Measurements from ENCODE around the gene MAP4K1. TPM values are rescaled to one million over a fixed set of nuclear protein-coding genes. Genes with fewer than 3 reads are reported as not detected.

The MAP4K1 gene
- total RNA-seq, 2 donors from 2014 or later = 2.0 to 2.9 TPM

DNA sequence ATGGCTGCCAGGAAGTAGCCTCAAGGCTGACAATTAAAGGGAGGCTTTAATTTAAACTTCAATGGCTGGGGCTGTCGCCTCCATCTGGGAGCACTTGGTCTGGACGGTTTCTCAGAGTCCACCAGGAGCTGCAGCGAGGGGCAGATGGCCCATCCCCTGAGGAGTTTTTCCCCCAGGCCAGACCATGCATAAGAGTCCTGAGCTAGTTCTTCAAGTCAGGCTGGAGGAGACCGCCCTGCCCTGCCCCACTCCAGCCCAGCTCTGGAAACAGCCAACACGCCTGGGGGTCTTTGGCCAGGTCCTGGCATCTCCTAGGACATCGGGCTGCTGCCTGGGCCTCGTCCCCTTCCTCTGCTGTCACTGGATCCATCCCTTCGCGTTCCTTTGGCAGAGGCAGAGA, 24.4 kb upstream of the MAP4K1 start:
- Histone ChIP-seq H3K27ac (no peak overlapping the region), H3K9me3 (no peaks in the 10 kb centered on the region), H3K36me3 (replicated peaks in 1 of 2; ENCODE audit: insufficient read depth in 1 of 2, low read depth in 2 of 2) (no peaks in the 10 kb centered on the region), H3K4me1 (peaks cover 5% of the 10 kb centered on the region), H3K27me3 (no peaks in the 10 kb centered on the region), H3K4me3 (no peak overlapping the region)
- WGBS, 2 donors = 75 to 88% methylated on average over 6 to 9 of the region's 9 CpGs
- DNase-seq (no peak), ATAC-seq (no peak)
- intact Hi-C loops (cut with DNase I) = no loop called here
- no peak for TF ChIP-seq POLR2A (IDR thresholded peaks at IDR 0.05)
- TF ChIP-seq, protein P1, sequence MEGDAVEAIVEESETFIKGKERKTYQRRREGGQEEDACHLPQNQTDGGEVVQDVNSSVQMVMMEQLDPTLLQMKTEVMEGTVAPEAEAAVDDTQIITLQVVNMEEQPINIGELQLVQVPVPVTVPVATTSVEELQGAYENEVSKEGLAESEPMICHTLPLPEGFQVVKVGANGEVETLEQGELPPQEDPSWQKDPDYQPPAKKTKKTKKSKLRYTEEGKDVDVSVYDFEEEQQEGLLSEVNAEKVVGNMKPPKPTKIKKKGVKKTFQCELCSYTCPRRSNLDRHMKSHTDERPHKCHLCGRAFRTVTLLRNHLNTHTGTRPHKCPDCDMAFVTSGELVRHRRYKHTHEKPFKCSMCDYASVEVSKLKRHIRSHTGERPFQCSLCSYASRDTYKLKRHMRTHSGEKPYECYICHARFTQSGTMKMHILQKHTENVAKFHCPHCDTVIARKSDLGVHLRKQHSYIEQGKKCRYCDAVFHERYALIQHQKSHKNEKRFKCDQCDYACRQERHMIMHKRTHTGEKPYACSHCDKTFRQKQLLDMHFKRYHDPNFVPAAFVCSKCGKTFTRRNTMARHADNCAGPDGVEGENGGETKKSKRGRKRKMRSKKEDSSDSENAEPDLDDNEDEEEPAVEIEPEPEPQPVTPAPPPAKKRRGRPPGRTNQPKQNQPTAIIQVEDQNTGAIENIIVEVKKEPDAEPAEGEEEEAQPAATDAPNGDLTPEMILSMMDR (IDR thresholded peaks at IDR 0.05) = no peak

DNA sequence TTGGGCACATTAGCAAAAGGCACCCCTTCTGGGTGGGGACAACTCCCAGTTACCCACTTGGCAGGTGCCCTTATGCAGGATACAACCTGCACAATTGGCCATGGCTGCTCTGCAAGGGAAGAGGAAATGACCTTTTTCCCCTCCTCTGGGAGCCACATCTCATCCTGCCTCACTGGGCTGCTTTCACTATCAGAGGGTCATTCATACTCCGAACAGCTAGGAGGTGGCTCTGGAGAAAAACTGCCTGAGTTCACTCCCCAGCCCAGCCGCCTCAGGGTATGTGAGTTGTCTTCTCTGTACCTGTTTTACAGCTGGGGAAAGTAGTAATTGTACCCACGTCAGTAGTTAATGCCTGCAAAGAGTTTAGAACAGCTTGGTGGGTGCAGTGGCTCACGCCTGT, 22.6 kb upstream of the MAP4K1 start:
- DNase-seq (no peak), ATAC-seq (no peak)
- H3K27ac ChIP-seq = peak overlapping the region in 1 of 4 donors; percentile 26
- no peaks in the 10 kb centered on the region for H3K27me3 ChIP-seq
- no peak overlapping the region for H3K4me3 ChIP-seq
- WGBS, 2 donors = 77 to 90% methylated on average over 3 to 4 of the region's 4 CpGs
- no peaks in the 10 kb centered on the region for H3K9me3 ChIP-seq
- H3K36me3 ChIP-seq (replicated peaks in 1 of 2; ENCODE audit: insufficient read depth in 1 of 2, low read depth in 2 of 2) = peaks cover 0 to 2% of the 10 kb centered on the region in 2 donors
- TF ChIP-seq, protein P1 (IDR thresholded peaks at IDR 0.05) = no peak
- no peak for TF ChIP-seq POLR2A (IDR thresholded peaks at IDR 0.05)
- H3K4me1 ChIP-seq = no peaks in the 10 kb centered on the region
- intact Hi-C loops (cut with DNase I) = no loop called here

DNA sequence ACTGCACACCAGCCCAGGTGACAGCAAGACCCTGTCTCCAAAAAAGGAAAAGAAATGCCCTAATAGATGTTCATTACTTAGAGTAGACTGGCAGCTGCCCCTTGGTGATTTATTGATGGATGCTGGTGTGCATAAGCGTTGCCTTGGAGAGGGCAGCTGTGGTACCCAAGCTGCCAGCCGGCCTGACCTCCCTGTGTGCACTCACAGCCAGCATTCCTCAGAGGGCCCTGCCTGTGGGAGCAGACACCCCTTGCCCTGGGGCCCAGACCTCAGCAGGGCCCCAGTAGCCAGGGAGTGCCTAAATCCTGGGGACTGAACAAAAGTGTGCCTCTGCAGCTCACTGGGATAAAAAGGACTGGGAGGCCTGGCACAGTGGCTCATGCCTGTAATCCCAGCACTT, 21.9 kb upstream of the MAP4K1 start:
- 91 to 93% methylated on average over 2 of the region's 2 CpGs for WGBS, 2 donors
- intact Hi-C loops (cut with DNase I) = loop anchor here (10.0 kb wide), 1 partner anchor 125 kb away; no protein-coding TSS in a partner anchor
- Histone ChIP-seq H3K4me1 (no peaks in the 10 kb centered on the region), H3K4me3 (no peak overlapping the region), H3K9me3 (no peaks in the 10 kb centered on the region), H3K27ac (no peak overlapping the region), H3K36me3 (replicated peaks in 1 of 2; ENCODE audit: insufficient read depth in 1 of 2, low read depth in 2 of 2) (peaks cover 0 to 2% of the 10 kb centered on the region in 2 donors), H3K27me3 (no peaks in the 10 kb centered on the region)
- ATAC-seq (no peak), DNase-seq (no peak)
- TF ChIP-seq POLR2A (IDR thresholded peaks at IDR 0.05) = no peak
- TF ChIP-seq, protein P1 (IDR thresholded peaks at IDR 0.05) = no peak

DNA sequence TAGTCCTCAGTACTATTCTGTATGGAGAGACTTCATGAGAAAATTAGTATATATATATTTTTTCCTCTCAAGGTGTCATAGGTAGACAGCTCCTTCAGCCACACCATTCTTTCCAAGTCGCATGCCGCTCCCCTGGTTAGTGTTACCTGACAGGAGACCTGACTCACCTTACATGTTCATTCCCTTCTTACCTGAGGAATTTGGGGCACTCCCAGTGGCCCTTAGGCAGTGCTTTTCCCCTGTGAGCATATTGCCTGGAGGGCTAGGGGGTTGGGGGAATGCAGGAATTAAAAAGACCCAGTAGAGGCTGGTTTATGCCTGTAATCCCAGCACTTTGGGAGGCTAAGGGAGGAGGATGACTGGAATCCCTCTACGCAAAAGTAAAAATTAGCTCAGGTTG, 20.7 kb upstream of the MAP4K1 start:
- H3K4me3 ChIP-seq = no peak overlapping the region
- WGBS, 2 donors = 94 to 96% methylated on average over 3 of the region's 3 CpGs
- peaks cover 0 to 2% of the 10 kb centered on the region in 2 donors for H3K36me3 ChIP-seq (replicated peaks in 1 of 2; ENCODE audit: insufficient read depth in 1 of 2, low read depth in 2 of 2)
- H3K27ac ChIP-seq = no peak overlapping the region
- no peak for ATAC-seq
- H3K4me1 ChIP-seq = no peaks in the 10 kb centered on the region
- H3K9me3 ChIP-seq = no peaks in the 10 kb centered on the region
- TF ChIP-seq POLR2A (IDR thresholded peaks at IDR 0.05) = no peak
- TF ChIP-seq, protein P1 (IDR thresholded peaks at IDR 0.05) = no peak
- no peaks in the 10 kb centered on the region for H3K27me3 ChIP-seq
- intact Hi-C loops (cut with DNase I) = loop anchor here (10.0 kb wide), 1 partner anchor 124 kb away; no protein-coding TSS in a partner anchor
- DNase-seq = no peak

All from body of pancreas (tissue), 4 donors.